Glutamatergic neuron (in vitro differentiated cells): ENCODE measurements around the gene TMEM163. TPM values are rescaled to one million over a fixed set of nuclear protein-coding genes. Genes with fewer than 3 reads are reported as not detected.

Experiments used
- DNase-seq: peaks from one replicate; pipeline ENCODE4 v3.0.0; 2022
- H3K27ac Mint-ChIP-seq: one replicate; pipeline ENCODE4 v1.8.0; 2020; ENCODE audit warnings: mild to moderate bottlenecking, mixed read lengths, inconsistent platforms; ENCODE audit not compliant: unreplicated experiment
- H3K27me3 Mint-ChIP-seq: one replicate; pipeline ENCODE4 v1.8.0; 2020; ENCODE audit warnings: mild to moderate bottlenecking, moderate library complexity, mixed read lengths, inconsistent platforms; ENCODE audit not compliant: unreplicated experiment
- H3K36me3 Mint-ChIP-seq: one replicate; pipeline ENCODE4 v1.8.0; 2020; ENCODE audit warnings: mild to moderate bottlenecking, mixed read lengths, inconsistent platforms; ENCODE audit not compliant: unreplicated experiment
- H3K4me1 Mint-ChIP-seq: one replicate; pipeline ENCODE4 v1.8.0; 2020; ENCODE audit warnings: mild to moderate bottlenecking, low read depth, mixed read lengths, inconsistent platforms; ENCODE audit not compliant: unreplicated experiment
- H3K4me3 Mint-ChIP-seq: one replicate; pipeline ENCODE4 v1.8.0; 2020; ENCODE audit warnings: mild to moderate bottlenecking, mixed read lengths, inconsistent platforms; ENCODE audit not compliant: unreplicated experiment
- H3K9me3 Mint-ChIP-seq: one replicate; pipeline ENCODE4 v1.8.0; 2020; ENCODE audit warnings: mild to moderate bottlenecking, moderate library complexity, mixed read lengths, inconsistent platforms; ENCODE audit not compliant: unreplicated experiment
- CTCF ChIP-seq: fragments of 200-600 bp; sonication (generic); IDR thresholded peaks from one replicate; pipeline ENCODE4 v1.5.0; 2021; ENCODE audit not compliant: partially characterized antibody, unreplicated experiment
- total RNA-seq: library from RNA; stranded (reverse); fragmentation: NEBNext Ultra II Directional; extraction: Animal tissue kit (Norgen Biotek cat#: 25700); gene quantifications from one replicate; pipeline ENCODE4 v1.2.1, GENCODE V29; 2021; ENCODE audit not compliant: unreplicated experiment

Gene TMEM163
- total RNA-seq, 1 donor from 2014 or later: 27.7 TPM

- H3K36me3 Mint-ChIP-seq: no peaks in the 10 kb centered on the region
- no peak for DNase-seq
- no peak for TF ChIP-seq CTCF
- no peaks in the 10 kb centered on the region for H3K27me3 Mint-ChIP-seq
- H3K4me1 Mint-ChIP-seq: no peaks in the 10 kb centered on the region
- no peaks in the 10 kb centered on the region for H3K9me3 Mint-ChIP-seq
- H3K27ac Mint-ChIP-seq: no peak overlapping the region
- no peak overlapping the region for H3K4me3 Mint-ChIP-seq
Observed at GRCh38 chr2:134736167-134736880, 17.5 kb upstream of the TMEM163 start.

- H3K36me3 Mint-ChIP-seq: no peaks in the 10 kb centered on the region
Observed at GRCh38 chr2:134728163-134728562, 9.4 kb upstream of the TMEM163 start.

GRCh38 chr2:134727385-134727784, 8.6 kb upstream of the TMEM163 start:
- H3K4me3 Mint-ChIP-seq: no peak overlapping the region
- H3K9me3 Mint-ChIP-seq: no peaks in the 10 kb centered on the region
- no peak overlapping the region for H3K27ac Mint-ChIP-seq
- H3K4me1 Mint-ChIP-seq: no peaks in the 10 kb centered on the region
- no peak for TF ChIP-seq CTCF
- no peaks in the 10 kb centered on the region for H3K27me3 Mint-ChIP-seq
- H3K36me3 Mint-ChIP-seq: no peaks in the 10 kb centered on the region
- DNase-seq: no peak

More at GRCh38 chr2:134728163-134728562, 9.4 kb upstream of the TMEM163 start:
- Mint-ChIP-seq H3K4me3 (no peak overlapping the region), H3K27ac (no peak overlapping the region), H3K9me3 (no peaks in the 10 kb centered on the region), H3K4me1 (no peaks in the 10 kb centered on the region), H3K27me3 (no peaks in the 10 kb centered on the region)
- DNase-seq: no peak
- no peak for TF ChIP-seq CTCF

GRCh38 chr2:134726645-134727044, 7.8 kb upstream of the TMEM163 start:
- Mint-ChIP-seq H3K4me3 (no peak overlapping the region), H3K4me1 (no peaks in the 10 kb centered on the region), H3K9me3 (no peaks in the 10 kb centered on the region), H3K36me3 (no peaks in the 10 kb centered on the region), H3K27ac (no peak overlapping the region), H3K27me3 (no peaks in the 10 kb centered on the region)
- DNase-seq: no peak
- no peak for TF ChIP-seq CTCF

GRCh38 chr2:134725876-134726275, 7.1 kb upstream of the TMEM163 start:
- H3K36me3 Mint-ChIP-seq: no peaks in the 10 kb centered on the region
- no peak for TF ChIP-seq CTCF
- no peak for DNase-seq
- no peaks in the 10 kb centered on the region for H3K4me1 Mint-ChIP-seq
- H3K27ac Mint-ChIP-seq: no peak overlapping the region
- no peaks in the 10 kb centered on the region for H3K9me3 Mint-ChIP-seq
- H3K4me3 Mint-ChIP-seq: no peak overlapping the region
- no peaks in the 10 kb centered on the region for H3K27me3 Mint-ChIP-seq
